A673 (cell line): Measurements from ENCODE around the gene PCDH11Y.
"Not testable (repeated sequence)": the region's sequence is repeated elsewhere in the genome, so short reads cannot be mapped to it uniquely, and the experiment has no call there.

Experiments
- EZH2 ChIP-seq: fragments of 200-600 bp; sonication (generic); IDR thresholded peaks from 2 replicates; pipeline ENCODE4 v1.6.1; 2017; ENCODE audit warnings: borderline replicate concordance, low read depth, mild to moderate bottlenecking, mixed read lengths, antibody characterized with exemption, low read length; ENCODE audit not compliant: poor library complexity, severe bottlenecking
- TF ChIP-seq, protein P1 (sequence below): fragments of 300-800, 200-600 bp; sonication (generic); conservative IDR thresholded peaks from 2 replicates; pipeline ENCODE4 v1.5.1; 2017; ENCODE audit warnings: low read depth, mild to moderate bottlenecking, antibody characterized with exemption, low read length, moderate library complexity, mixed read lengths

DNA sequence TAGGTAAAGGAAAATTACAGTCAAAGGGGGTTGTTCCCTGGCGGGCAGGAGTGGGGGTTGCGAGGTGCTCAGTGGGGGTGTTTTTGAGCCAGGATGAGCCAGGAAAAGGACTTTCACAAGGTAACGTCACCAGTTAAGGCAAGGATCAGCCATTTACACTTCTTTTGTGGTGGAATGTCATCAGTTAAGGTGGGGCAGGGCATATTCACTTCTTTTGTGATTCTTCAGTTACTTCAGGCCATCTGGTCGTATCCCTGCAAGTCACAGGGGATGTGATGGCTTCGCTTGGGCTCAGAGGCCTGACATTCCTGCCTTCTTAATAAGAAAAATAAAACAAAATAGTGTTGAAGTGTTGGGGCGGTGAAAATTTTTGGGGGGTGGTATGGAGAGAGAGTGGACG, 324.8 kb downstream of the PCDH11Y start:
- TF ChIP-seq, protein P1, sequence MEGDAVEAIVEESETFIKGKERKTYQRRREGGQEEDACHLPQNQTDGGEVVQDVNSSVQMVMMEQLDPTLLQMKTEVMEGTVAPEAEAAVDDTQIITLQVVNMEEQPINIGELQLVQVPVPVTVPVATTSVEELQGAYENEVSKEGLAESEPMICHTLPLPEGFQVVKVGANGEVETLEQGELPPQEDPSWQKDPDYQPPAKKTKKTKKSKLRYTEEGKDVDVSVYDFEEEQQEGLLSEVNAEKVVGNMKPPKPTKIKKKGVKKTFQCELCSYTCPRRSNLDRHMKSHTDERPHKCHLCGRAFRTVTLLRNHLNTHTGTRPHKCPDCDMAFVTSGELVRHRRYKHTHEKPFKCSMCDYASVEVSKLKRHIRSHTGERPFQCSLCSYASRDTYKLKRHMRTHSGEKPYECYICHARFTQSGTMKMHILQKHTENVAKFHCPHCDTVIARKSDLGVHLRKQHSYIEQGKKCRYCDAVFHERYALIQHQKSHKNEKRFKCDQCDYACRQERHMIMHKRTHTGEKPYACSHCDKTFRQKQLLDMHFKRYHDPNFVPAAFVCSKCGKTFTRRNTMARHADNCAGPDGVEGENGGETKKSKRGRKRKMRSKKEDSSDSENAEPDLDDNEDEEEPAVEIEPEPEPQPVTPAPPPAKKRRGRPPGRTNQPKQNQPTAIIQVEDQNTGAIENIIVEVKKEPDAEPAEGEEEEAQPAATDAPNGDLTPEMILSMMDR, result not testable (repeated sequence)
- TF ChIP-seq EZH2, result not testable (repeated sequence)
